ENCODE measurements around the gene DNLZ.

The DNLZ gene

DNA sequence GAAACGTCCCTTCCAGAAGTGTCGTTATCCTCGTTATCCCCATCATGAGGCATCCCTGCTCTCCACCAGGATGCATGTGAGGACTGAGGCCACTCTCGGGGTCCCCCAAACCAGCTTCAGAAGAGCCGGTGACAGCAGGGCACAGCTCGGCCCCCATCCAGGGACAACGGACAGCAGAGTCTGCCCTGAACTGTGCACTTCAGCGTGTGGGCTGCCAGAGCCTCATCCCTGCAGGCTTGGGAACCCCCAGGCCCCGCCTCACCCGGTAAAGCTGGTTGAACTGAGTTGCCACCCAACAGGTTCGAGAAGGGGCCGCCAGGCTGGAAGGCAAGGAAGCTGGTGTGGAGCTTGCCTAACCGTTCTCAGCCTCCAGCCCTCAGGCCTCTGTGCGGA is 10.6 kb upstream of the DNLZ start:
- H3K4me3 ChIP-seq (ENCODE audit: low read length), result no peak overlapping the region
- TF ChIP-seq, protein P1, sequence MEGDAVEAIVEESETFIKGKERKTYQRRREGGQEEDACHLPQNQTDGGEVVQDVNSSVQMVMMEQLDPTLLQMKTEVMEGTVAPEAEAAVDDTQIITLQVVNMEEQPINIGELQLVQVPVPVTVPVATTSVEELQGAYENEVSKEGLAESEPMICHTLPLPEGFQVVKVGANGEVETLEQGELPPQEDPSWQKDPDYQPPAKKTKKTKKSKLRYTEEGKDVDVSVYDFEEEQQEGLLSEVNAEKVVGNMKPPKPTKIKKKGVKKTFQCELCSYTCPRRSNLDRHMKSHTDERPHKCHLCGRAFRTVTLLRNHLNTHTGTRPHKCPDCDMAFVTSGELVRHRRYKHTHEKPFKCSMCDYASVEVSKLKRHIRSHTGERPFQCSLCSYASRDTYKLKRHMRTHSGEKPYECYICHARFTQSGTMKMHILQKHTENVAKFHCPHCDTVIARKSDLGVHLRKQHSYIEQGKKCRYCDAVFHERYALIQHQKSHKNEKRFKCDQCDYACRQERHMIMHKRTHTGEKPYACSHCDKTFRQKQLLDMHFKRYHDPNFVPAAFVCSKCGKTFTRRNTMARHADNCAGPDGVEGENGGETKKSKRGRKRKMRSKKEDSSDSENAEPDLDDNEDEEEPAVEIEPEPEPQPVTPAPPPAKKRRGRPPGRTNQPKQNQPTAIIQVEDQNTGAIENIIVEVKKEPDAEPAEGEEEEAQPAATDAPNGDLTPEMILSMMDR (conservative IDR thresholded peaks at IDR 0.05; ENCODE audit: low read depth, low read length), result no peak
- DNase-seq (ENCODE audit: low read depth), result no peak

DNA sequence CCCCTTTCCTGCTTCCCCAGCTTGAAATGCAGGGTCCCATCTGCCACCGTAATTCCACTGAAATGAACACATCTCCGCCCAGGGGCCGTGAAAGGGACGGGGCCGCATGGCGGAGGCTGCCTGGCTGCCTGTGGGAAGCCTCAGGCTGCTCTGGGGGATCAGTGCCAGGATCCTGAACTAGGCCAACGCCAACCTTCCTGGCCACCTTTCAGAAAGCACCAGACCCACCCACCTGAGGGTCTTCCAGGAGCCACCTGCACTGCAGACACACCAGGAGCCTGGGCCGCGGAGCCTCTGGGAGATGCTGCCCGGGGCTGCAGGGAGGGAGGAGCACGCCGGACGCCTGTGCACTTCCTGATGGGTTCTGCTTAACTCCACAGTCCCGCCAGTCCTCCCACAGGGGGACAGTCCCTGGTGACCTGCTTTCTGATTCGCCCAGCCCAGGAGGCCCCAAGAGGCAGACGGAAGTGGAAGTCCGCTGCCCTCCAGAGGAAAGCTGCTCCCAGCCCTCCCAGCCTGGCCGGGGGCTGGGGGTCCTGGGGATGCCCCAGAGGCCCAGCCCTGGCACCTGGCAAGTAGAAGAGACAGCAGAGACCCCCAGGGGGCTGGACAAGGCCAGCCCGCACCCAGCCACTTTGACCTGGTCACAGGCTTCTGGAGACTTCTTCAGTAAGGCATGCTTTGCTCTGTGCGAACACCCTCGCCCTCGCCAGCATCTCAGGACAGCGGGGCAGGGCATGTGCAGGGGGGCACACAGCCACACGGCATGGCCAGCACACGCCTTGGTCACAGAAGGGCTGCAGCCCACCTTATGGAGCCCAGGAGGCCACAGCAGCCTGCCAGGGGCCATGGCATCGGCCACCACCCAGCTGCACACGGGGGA is 10.0 kb upstream of the DNLZ start, which contains the start of gene CARD9:
Gene CARD9 (minus strand): TSS at position 370 of the 883 bp plus-strand sequence. CDS start 1,591 bp downstream, outside the sequence.
- H3K4me3 ChIP-seq (ENCODE audit: low read length), result no peak within 1 kb of the TSS
- no peak for DNase-seq (ENCODE audit: low read depth)
- TF ChIP-seq, protein P1 (conservative IDR thresholded peaks at IDR 0.05; ENCODE audit: low read depth, low read length), result no peak

DNA sequence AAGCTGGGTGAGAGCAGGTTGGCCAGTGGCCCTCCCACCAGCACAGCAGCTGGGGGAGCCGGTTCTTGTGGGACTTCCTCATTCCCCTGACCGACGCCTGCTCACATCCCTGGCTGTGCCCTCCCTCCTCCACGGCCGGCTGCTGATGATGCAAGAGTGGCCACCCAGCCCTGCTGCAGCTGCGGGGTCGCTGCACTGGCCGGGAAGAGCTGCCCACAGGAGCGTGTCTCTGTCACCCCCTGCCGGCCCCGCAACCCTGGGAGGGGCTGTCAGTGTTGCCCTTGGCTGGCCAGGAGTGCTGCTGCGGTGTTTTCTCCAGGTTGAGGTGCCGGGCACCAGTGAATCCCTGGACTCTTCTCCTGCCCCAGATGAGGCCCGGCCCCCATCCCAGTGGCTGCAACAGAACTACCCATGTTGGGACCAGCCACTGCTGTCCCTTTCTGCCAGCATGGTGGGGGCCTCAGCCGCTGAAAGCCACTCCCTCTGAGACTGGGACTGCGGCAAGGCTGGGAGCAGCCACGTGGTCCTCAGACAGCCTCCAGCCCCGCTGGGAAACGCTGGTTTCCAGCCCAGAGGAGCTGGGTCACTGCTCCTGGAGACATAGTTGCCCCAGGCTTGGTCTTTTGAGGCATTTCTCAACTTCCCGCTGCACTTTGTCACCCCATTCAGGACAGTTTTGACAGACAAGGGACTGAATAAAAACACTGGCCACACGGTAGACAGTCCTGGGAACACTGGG is 9.2 kb upstream of the DNLZ start:
- no peak for DNase-seq (ENCODE audit: low read depth)
- H3K4me3 ChIP-seq (ENCODE audit: low read length), result no peak overlapping the region
- TF ChIP-seq, protein P1 (conservative IDR thresholded peaks at IDR 0.05; ENCODE audit: low read depth, low read length), result peak; percentile 41

DNA sequence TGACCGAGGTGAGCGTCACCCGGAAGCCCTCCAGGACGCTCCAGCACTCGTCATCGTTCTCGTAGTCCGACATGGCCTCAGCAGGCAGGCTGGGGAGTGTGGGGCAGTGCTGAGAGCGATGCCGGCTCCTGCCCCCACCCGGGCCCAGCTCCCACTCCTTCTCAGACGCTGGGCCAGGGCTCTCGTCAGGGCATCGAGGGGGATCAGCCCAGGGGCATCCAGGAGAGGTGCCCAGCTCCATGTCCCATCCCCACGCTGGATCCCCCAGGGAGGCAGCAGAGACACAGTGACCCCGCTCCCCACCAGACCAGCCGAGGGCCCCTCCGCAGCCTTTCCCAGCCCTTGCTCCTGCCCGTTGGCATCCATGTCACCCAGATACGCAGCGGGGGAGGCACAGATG is 8.5 kb upstream of the DNLZ start:
- TF ChIP-seq, protein P1 (conservative IDR thresholded peaks at IDR 0.05; ENCODE audit: low read depth, low read length), result no peak
- H3K4me3 ChIP-seq (ENCODE audit: low read length), result no peak overlapping the region
- DNase-seq (ENCODE audit: low read depth), result no peak

DNA sequence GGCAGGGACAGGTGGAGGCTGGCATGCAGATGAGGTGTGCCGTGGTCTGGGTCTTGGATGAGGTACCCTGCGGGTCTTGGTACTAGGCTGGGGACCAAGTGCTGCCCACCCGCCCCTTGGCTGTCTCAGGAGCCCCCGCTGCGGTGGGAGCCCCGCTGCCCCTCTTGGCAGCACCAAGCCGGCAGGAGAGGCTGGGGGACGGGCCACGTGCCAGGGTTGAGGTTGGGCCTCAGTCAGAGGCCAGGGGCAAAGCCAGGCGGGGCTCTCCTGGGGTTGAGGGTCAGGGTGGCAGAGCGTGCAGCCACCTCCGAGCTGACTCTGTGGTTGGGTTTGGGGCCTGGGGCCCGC is 8.0 kb upstream of the DNLZ start:
- no peak for DNase-seq (ENCODE audit: low read depth)
- TF ChIP-seq, protein P1 (conservative IDR thresholded peaks at IDR 0.05; ENCODE audit: low read depth, low read length), result no peak

DNA sequence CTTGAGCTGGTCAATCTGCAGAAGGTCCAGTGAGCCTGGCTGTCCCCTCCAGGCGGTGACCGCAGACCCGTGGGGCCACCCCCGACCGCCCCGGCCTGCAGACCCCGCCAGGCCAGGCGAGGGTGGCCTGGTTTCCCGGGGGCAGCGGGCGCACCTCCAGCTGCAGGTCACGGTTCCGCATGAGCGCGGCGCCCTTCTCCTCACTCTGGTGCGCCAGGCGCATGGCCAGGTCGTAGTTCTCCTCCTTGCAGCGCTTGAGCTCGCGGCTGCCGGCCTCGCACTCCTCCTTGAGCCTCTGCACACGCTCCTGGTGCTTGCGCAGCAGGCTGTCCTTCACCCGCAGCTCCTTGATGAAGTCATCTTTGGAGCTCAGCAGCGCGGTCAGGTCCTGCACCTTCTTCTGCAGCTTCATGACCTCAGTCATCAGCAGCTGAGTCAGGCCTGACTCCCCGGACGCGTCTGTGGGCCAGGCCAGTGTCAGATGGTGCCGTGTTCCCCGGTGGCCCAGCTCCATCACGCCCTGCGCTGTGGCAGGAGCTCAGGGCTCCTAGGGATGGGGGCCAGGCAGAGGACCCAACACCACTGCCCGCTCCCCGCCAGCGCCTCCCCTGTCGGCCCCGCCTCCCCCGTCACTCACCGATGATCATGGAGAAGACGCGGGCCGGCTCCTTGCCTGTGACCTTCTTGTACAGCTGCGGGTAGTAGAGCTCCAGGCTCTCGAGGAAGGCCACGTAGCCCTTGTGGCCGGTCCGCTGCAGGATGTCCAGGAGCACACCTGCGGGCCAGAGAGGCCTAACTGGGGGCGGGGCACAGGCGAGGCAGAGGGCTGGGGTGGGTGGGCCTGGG is 7.4 kb upstream of the DNLZ start:
- TF ChIP-seq, protein P1 (conservative IDR thresholded peaks at IDR 0.05; ENCODE audit: low read depth, low read length), result no peak
- DNase-seq (ENCODE audit: low read depth), result no peak
- no peak overlapping the region for H3K4me3 ChIP-seq (ENCODE audit: low read length)

More for the DNA sequence above, 8.0 kb upstream of the DNLZ start:
- no peak overlapping the region for H3K4me3 ChIP-seq (ENCODE audit: low read length)
